ENCODE results near the gene CAP1.

CAP1 gene

GRCh38 chr1:40059960-40060750, 19.6 kb downstream of the CAP1 start:
- TF ChIP-seq, protein P1, sequence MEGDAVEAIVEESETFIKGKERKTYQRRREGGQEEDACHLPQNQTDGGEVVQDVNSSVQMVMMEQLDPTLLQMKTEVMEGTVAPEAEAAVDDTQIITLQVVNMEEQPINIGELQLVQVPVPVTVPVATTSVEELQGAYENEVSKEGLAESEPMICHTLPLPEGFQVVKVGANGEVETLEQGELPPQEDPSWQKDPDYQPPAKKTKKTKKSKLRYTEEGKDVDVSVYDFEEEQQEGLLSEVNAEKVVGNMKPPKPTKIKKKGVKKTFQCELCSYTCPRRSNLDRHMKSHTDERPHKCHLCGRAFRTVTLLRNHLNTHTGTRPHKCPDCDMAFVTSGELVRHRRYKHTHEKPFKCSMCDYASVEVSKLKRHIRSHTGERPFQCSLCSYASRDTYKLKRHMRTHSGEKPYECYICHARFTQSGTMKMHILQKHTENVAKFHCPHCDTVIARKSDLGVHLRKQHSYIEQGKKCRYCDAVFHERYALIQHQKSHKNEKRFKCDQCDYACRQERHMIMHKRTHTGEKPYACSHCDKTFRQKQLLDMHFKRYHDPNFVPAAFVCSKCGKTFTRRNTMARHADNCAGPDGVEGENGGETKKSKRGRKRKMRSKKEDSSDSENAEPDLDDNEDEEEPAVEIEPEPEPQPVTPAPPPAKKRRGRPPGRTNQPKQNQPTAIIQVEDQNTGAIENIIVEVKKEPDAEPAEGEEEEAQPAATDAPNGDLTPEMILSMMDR (IDR thresholded peaks at IDR 0.05; ENCODE audit: extremely low read depth, missing control alignments) = no peak
- no peak for DNase-seq (ENCODE audit: low spot score)

GRCh38 chr1:40064797-40065499, 24.4 kb downstream of the CAP1 start:
- peak; percentile 62 for DNase-seq (ENCODE audit: low spot score)
- TF ChIP-seq, protein P1 (IDR thresholded peaks at IDR 0.05; ENCODE audit: extremely low read depth, missing control alignments) = no peak

GRCh38 chr1:40067023-40067422, 26.5 kb downstream of the CAP1 start:
- no peak for DNase-seq (ENCODE audit: low spot score)
- TF ChIP-seq, protein P1 (IDR thresholded peaks at IDR 0.05; ENCODE audit: extremely low read depth, missing control alignments) = no peak

DNA sequence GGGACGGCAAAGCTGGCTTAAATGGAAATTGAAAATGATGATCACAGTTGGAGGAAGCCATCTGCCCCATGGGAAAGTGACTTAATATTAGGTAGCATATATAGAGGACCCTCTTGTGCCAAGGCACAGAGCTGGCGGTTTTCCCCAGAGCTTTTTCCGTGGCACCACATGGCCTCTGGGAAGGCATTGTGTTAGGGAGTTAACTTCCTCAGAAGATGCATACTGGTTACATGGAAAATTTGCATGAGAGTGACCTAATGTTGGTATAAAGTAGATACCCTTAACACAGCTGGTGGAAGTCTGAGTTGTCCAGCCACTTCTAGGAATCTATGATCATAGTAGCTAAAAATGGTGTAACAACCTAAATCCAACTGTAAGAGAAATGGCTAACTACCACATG, 27.3 kb downstream of the CAP1 start:
- no peak for DNase-seq (ENCODE audit: low spot score)
- TF ChIP-seq, protein P1 (IDR thresholded peaks at IDR 0.05; ENCODE audit: extremely low read depth, missing control alignments) = no peak

DNA sequence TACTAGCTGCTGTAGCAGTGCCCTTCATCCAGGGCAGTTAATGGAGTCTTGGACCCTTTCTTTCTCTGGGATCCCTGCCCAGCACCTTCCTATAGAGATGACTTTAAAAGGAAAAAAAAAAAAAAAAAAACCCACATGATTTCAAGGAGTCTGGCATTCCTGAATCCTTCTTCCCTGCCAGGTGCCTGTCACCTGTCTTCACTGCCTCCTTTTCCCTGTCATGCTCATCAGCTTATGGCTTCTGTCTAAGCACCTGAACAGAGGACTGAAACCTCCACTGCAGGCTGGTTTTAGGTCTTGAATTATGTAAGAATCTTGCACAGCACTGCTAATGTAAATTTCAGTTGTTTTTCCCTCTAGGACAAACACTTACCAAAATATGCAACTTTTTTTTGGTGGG, 31.6 kb downstream of the CAP1 start:
- DNase-seq (ENCODE audit: low spot score) = no peak
- TF ChIP-seq, protein P1 (IDR thresholded peaks at IDR 0.05; ENCODE audit: extremely low read depth, missing control alignments) = no peak

DNA sequence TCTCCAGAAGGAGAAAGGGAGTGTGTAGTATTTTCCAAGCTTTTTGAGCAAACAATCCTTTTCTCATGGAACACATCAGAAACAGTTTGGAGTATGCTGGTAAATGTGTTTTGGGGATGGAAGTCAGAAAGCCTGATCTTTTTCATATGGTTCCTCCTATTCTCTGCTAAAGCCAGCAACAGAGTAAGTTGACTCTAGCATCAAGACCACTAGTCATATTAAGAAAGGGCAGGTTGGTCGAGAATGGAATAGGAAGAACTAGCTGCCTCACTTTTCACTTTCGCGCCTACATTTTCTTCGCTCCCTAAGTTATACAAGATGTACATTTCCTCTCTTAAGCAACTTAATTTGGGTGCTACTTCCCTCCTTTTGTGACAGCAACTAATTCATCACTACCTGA, 32.5 kb downstream of the CAP1 start:
- DNase-seq (ENCODE audit: low spot score) = no peak
- TF ChIP-seq, protein P1 (IDR thresholded peaks at IDR 0.05; ENCODE audit: extremely low read depth, missing control alignments) = no peak

GRCh38 chr1:40075266-40075665, 34.7 kb downstream of the CAP1 start:
- TF ChIP-seq, protein P1 (IDR thresholded peaks at IDR 0.05; ENCODE audit: extremely low read depth, missing control alignments) = no peak
- DNase-seq (ENCODE audit: low spot score) = no peak

All from GM20000 (cell line).